ENCODE measurements around the gene MCM7. TPM values are rescaled to one million over a fixed set of nuclear protein-coding genes. Genes with fewer than 3 reads are reported as not detected.

Gene MCM7
- total RNA-seq, 4 donors from 2014 or later, result 30.3 to 72.6 (median 38.7) TPM

DNA sequence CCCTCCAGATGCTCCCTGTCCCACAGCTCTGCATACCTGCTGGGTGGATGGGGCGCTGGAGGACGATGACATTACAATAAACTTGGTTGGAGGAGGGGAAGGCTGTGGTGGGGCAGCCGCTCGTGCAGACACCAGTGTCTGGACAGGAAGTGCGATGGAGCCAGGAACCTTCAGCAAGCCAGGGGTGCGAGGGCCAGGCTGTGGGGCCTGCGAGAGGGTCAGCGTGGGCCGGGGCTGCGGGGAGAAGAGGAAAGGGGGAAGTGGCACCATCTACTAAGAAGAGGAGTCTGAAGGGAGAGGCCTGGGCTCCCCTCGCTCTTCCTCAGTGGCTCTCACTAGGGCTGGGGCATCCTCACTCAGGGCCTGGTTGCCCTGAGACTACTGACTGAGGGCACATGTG lies 6.7 kb upstream of the MCM7 start:
- 82% methylated on average over 11 of the region's 11 CpGs; no CpG with 5 or more reads in 1 of the 2 donors for WGBS, 2 donors (ENCODE audit: low coverage in 1 of 2)
- TF ChIP-seq POLR2A (IDR thresholded peaks at IDR 0.05) (no peak), EP300 (IDR thresholded peaks at IDR 0.05; ENCODE audit: low read depth) (no peak), POLR2AphosphoS5 (IDR thresholded peaks at IDR 0.05) (no peak), CTCF (IDR thresholded peaks at IDR 0.05) (no peak)
- intact Hi-C loops (cut with DNase I; ENCODE audit: low total_unique reads), result no loop called here
- in situ Hi-C loops (cut with MboI; ENCODE audit: low pct_ligation_motif_present in 1 of 4, low pct_unique_long_range_greater_than_20kb in 1 of 4, low sequenced_read_pairs in 3 of 4), result no loop called here
- Histone ChIP-seq H3K4me1 (no peaks in the 10 kb centered on the region), H3K36me3 (peaks cover 0 to 35% (median 11%) of the 10 kb centered on the region in 4 donors), H3K9me3 (no peaks in the 10 kb centered on the region), H3K4me3 (no peak overlapping the region), H3K27ac (no peak overlapping the region), H3K27me3 (no peaks in the 10 kb centered on the region)
- DNase-seq, result no peak

DNA sequence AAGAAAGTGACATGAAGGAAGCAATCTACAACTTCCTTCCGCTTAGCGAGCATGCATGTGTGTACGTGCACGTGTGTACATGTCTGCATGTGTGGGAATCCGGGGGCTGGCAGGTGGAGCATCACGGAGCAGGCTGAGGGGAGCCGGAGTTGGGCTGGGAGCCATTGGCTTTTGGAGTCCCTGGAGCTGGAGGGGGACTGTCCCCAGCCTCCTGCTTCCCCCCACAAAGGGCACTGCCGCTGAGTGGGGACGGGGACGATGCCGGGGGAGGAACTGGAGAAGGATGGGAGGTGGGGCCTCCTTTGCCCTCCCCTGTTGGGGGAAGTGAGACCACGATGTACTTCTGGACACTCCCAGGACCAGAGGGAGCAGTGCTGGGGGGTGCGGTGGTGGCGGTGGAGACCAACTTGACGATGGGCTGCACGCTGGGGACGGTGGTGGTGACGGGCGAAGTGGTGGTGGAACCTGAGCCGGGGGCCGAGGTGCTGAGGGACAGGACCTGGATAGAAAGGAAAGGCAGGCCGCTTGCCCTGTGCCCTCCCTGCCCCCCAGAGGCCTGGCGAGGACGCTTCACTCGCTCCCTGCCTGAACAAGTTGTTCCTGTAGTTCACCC lies 6.0 kb upstream of the MCM7 start:
- no peak for DNase-seq

DNA sequence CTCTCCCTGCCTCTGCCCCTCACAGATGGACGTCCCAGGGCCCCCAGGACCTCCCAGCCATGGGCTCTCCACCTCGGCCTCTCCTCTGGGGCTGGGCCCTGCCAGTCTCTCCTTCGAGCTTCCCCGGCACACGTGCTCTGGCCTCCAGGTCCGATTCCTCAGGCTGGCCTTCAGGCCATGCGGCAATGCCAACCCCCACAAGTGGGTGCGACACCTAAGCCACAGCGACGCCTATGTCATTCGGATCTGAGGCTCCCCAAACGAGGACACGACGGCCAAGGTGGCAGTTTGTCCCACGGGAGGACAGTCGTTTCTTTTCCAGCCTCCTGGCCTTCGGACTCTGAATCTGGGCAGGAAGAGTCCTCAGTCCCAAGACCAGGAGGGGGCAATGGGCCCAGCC lies 5.4 kb upstream of the MCM7 start:
- TF ChIP-seq EP300 (IDR thresholded peaks at IDR 0.05; ENCODE audit: low read depth) (no peak), POLR2AphosphoS5 (IDR thresholded peaks at IDR 0.05) (no peak), CTCF (IDR thresholded peaks at IDR 0.05) (no peak), POLR2A (IDR thresholded peaks at IDR 0.05) (no peak)
- no peaks in the 10 kb centered on the region for H3K27me3 ChIP-seq
- no peak overlapping the region for H3K27ac ChIP-seq
- 82% methylated on average over 5 to 17 of the region's 17 CpGs for WGBS, 2 donors (ENCODE audit: low coverage in 1 of 2)
- DNase-seq, result no peak
- no peaks in the 10 kb centered on the region for H3K9me3 ChIP-seq
- intact Hi-C loops (cut with DNase I; ENCODE audit: low total_unique reads), result no loop called here
- in situ Hi-C loops (cut with MboI; ENCODE audit: low pct_ligation_motif_present in 1 of 4, low pct_unique_long_range_greater_than_20kb in 1 of 4, low sequenced_read_pairs in 3 of 4), result no loop called here
- H3K36me3 ChIP-seq, result peaks cover 0 to 29% (median 8%) of the 10 kb centered on the region in 4 donors
- H3K4me3 ChIP-seq, result no peak overlapping the region
- H3K4me1 ChIP-seq, result peaks cover 4 to 7% (median 6%) of the 10 kb centered on the region in 4 donors

More for the DNA sequence above, 6.0 kb upstream of the MCM7 start:
- TF ChIP-seq CTCF (IDR thresholded peaks at IDR 0.05) (no peak), EP300 (IDR thresholded peaks at IDR 0.05; ENCODE audit: low read depth) (no peak), POLR2AphosphoS5 (IDR thresholded peaks at IDR 0.05) (no peak), POLR2A (IDR thresholded peaks at IDR 0.05) (no peak)
- H3K27me3 ChIP-seq, result no peaks in the 10 kb centered on the region
- H3K4me1 ChIP-seq, result peaks cover 4 to 5% (median 5%) of the 10 kb centered on the region in 4 donors
- intact Hi-C loops (cut with DNase I; ENCODE audit: low total_unique reads) (no loop called here), in situ Hi-C loops (cut with MboI; ENCODE audit: low pct_ligation_motif_present in 1 of 4, low pct_unique_long_range_greater_than_20kb in 1 of 4, low sequenced_read_pairs in 3 of 4) (no loop called here)
- no peak overlapping the region for H3K27ac ChIP-seq
- H3K9me3 ChIP-seq, result no peaks in the 10 kb centered on the region
- peaks cover 0 to 29% (median 8%) of the 10 kb centered on the region in 4 donors for H3K36me3 ChIP-seq
- 82 to 91% methylated on average over 3 to 25 of the region's 25 CpGs for WGBS, 2 donors (ENCODE audit: low coverage in 1 of 2)
- no peak overlapping the region for H3K4me3 ChIP-seq

DNA sequence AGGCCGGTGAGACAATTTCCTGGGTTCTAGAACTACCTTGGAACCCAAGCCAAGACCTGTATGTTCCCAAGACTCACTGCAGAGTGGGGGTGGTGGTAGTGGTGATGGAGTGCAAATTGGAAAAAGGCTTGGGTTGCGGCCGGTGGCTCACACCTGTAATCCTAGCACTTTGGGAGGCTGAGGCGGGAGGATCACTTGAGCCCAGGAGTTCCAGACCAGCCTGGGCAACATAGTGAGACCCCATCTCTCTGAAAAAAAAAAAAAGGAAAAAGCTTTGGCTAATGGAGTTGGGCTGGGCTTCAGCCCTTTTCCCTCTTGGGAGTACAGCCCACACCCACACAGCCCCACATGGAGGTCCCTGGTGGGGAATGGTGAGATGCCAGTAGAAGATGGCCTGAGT lies 4.3 kb upstream of the MCM7 start:
- no peak for TF ChIP-seq POLR2AphosphoS5 (IDR thresholded peaks at IDR 0.05)
- TF ChIP-seq POLR2A (IDR thresholded peaks at IDR 0.05), result no peak
- no peak for TF ChIP-seq EP300 (IDR thresholded peaks at IDR 0.05; ENCODE audit: low read depth)
- no peak for TF ChIP-seq CTCF (IDR thresholded peaks at IDR 0.05)
- intact Hi-C loops (cut with DNase I; ENCODE audit: low total_unique reads), result no loop called here
- Histone ChIP-seq H3K9me3 (no peaks in the 10 kb centered on the region), H3K36me3 (peaks cover 0 to 29% (median 8%) of the 10 kb centered on the region in 4 donors), H3K27ac (no peak overlapping the region), H3K27me3 (no peaks in the 10 kb centered on the region), H3K4me1 (peaks cover 4 to 11% (median 6%) of the 10 kb centered on the region in 4 donors), H3K4me3 (no peak overlapping the region)
- WGBS, 2 donors (ENCODE audit: low coverage in 1 of 2), result 94% methylated on average over 4 of the region's 4 CpGs; no CpG with 5 or more reads in 1 of the 2 donors
- DNase-seq, result no peak
- in situ Hi-C loops (cut with MboI; ENCODE audit: low pct_ligation_motif_present in 1 of 4, low pct_unique_long_range_greater_than_20kb in 1 of 4, low sequenced_read_pairs in 3 of 4), result no loop called here
